ENCODE results near the gene WDR4.
"Not testable (repeated sequence)": the region's sequence is repeated elsewhere in the genome, so short reads cannot be mapped to it uniquely, and the experiment has no call there.

Gene WDR4

GRCh38 chr21:42841156-42841915, 38.0 kb downstream of the WDR4 start:
- no peak overlapping the region for H3K4me2 ChIP-seq (ENCODE audit: low read length)

GRCh38 chr21:42840411-42841155, 38.8 kb downstream of the WDR4 start:
- Histone ChIP-seq H3K9me3 (ENCODE audit: control insufficient read depth, insufficient read depth, low read length) (no peaks in the 10 kb centered on the region), H3K9me2 (replicated peaks; ENCODE audit: control insufficient read depth, low read length) (no peaks in the 10 kb centered on the region), H3K4me1 (ENCODE audit: control insufficient read depth, low read length) (no peaks in the 10 kb centered on the region), H4K20me1 (ENCODE audit: control insufficient read depth, insufficient read depth, low read depth, low read length) (peaks cover 6% of the 10 kb centered on the region; the same call in 1 of the 2 replicates), H3K36me3 (ENCODE audit: control insufficient read depth, low read length) (peaks cover 60% of the 10 kb centered on the region), H3K79me2 (ENCODE audit: control insufficient read depth, low read length) (peaks cover 28% of the 10 kb centered on the region), H3F3A (ENCODE audit: control insufficient read depth, insufficient read depth) (peaks cover 5% of the 10 kb centered on the region), H3K4me2 (ENCODE audit: low read length) (no peak overlapping the region), H3K27ac (ENCODE audit: low read depth, low read length) (no peak overlapping the region), H3K27me3 (ENCODE audit: control insufficient read depth, low read length) (no peaks in the 10 kb centered on the region), H3K4me3 (ENCODE audit: low read length) (no peak overlapping the region)
- TF ChIP-seq CTCF (IDR thresholded peaks at IDR 0.05; ENCODE audit: low read depth, low read length, poor library complexity, severe bottlenecking) (no peak), EZH2phosphoT487 (IDR thresholded peaks at IDR 0.05; ENCODE audit: borderline replicate concordance, low read length) (no peak)

More at GRCh38 chr21:42841156-42841915, 38.0 kb downstream of the WDR4 start:
- H3K4me1 ChIP-seq (ENCODE audit: control insufficient read depth, low read length), result no peaks in the 10 kb centered on the region
- H3K9me3 ChIP-seq (ENCODE audit: control insufficient read depth, insufficient read depth, low read length), result no peaks in the 10 kb centered on the region
- no peak overlapping the region for H3K27ac ChIP-seq (ENCODE audit: low read depth, low read length)
- peaks cover 67% of the 10 kb centered on the region for H3K36me3 ChIP-seq (ENCODE audit: control insufficient read depth, low read length)
- no peaks in the 10 kb centered on the region for H3K9me2 ChIP-seq (replicated peaks; ENCODE audit: control insufficient read depth, low read length)
- no peak overlapping the region for H3K4me3 ChIP-seq (ENCODE audit: low read length)
- no peaks in the 10 kb centered on the region for H3K27me3 ChIP-seq (ENCODE audit: control insufficient read depth, low read length)
- peaks cover 35% of the 10 kb centered on the region for H3K79me2 ChIP-seq (ENCODE audit: control insufficient read depth, low read length)
- H3F3A ChIP-seq (ENCODE audit: control insufficient read depth, insufficient read depth), result no peaks in the 10 kb centered on the region; the same call in 1 of the 2 replicates
- H4K20me1 ChIP-seq (ENCODE audit: control insufficient read depth, insufficient read depth, low read depth, low read length), result peaks cover 9% of the 10 kb centered on the region; the same call in 1 of the 2 replicates
- TF ChIP-seq CTCF (IDR thresholded peaks at IDR 0.05; ENCODE audit: low read depth, low read length, poor library complexity, severe bottlenecking) (no peak), EZH2phosphoT487 (IDR thresholded peaks at IDR 0.05; ENCODE audit: borderline replicate concordance, low read length) (no peak)

- Histone ChIP-seq H3K27ac (ENCODE audit: low read depth, low read length) (no peak overlapping the region), H3K9me3 (ENCODE audit: control insufficient read depth, insufficient read depth, low read length) (no peaks in the 10 kb centered on the region), H3F3A (ENCODE audit: control insufficient read depth, insufficient read depth) (peaks cover 6% of the 10 kb centered on the region), H3K9me2 (replicated peaks; ENCODE audit: control insufficient read depth, low read length) (no peaks in the 10 kb centered on the region), H3K27me3 (ENCODE audit: control insufficient read depth, low read length) (no peaks in the 10 kb centered on the region), H3K36me3 (ENCODE audit: control insufficient read depth, low read length) (peaks cover 49% of the 10 kb centered on the region), H3K79me2 (ENCODE audit: control insufficient read depth, low read length) (peaks cover 17% of the 10 kb centered on the region), H4K20me1 (ENCODE audit: control insufficient read depth, insufficient read depth, low read depth, low read length) (peaks cover 6% of the 10 kb centered on the region; the same call in 1 of the 2 replicates), H3K4me3 (ENCODE audit: low read length) (no peak overlapping the region), H3K4me1 (ENCODE audit: control insufficient read depth, low read length) (no peaks in the 10 kb centered on the region), H3K4me2 (ENCODE audit: low read length) (no peak overlapping the region)
- TF ChIP-seq EZH2phosphoT487 (IDR thresholded peaks at IDR 0.05; ENCODE audit: borderline replicate concordance, low read length), result no peak
- no peak for TF ChIP-seq CTCF (IDR thresholded peaks at IDR 0.05; ENCODE audit: low read depth, low read length, poor library complexity, severe bottlenecking)
Measured at GRCh38 chr21:42839271-42840231, 39.8 kb downstream of the WDR4 start.

- not testable (repeated sequence) for H3K9me2 ChIP-seq (replicated peaks; ENCODE audit: control insufficient read depth, low read length); H4K20me1 ChIP-seq (ENCODE audit: control insufficient read depth, insufficient read depth, low read depth, low read length); H3K27ac ChIP-seq (ENCODE audit: low read depth, low read length); H3K4me1 ChIP-seq (ENCODE audit: control insufficient read depth, low read length); H3K4me2 ChIP-seq (ENCODE audit: low read length); H3K27me3 ChIP-seq (ENCODE audit: control insufficient read depth, low read length); H3K4me3 ChIP-seq (ENCODE audit: low read length); H3K9me3 ChIP-seq (ENCODE audit: control insufficient read depth, insufficient read depth, low read length); H3F3A ChIP-seq (ENCODE audit: control insufficient read depth, insufficient read depth); H3K79me2 ChIP-seq (ENCODE audit: control insufficient read depth, low read length)
- H3K36me3 ChIP-seq (ENCODE audit: control insufficient read depth, low read length), result peaks cover 41% of the 10 kb centered on the region
Measured at GRCh38 chr21:42838212-42838690, 41.1 kb downstream of the WDR4 start.
